Liver (tissue), 9 donors: ENCODE results near the gene MPC1. TPM values are rescaled to one million over a fixed set of nuclear protein-coding genes. Genes with fewer than 3 reads are reported as not detected.
"Not testable (repeated sequence)": the region's sequence is repeated elsewhere in the genome, so short reads cannot be mapped to it uniquely, and the experiment has no call there.

ENCODE experiments used
- DNase-seq: peaks from one replicate; pipeline ENCODE4 v3.0.0-alpha.2; 2017; ENCODE audit warnings: low spot score
- H3K27ac ChIP-seq, 2 donors: one replicate each; pipeline ENCODE4 v1.7.0; 2013; ENCODE audit warnings: inconsistent platforms in 2 of 2, low read length in 2 of 2, control low read depth in 1 of 2, low read depth in 1 of 2, mild to moderate bottlenecking in 1 of 2
- H3K27me3 ChIP-seq, 4 donors: one replicate each; pipeline versions ENCODE4 v1.6.1 to v1.7.0; 2013; ENCODE audit warnings: low read length in 3 of 4, inconsistent platforms in 1 of 4, mild to moderate bottlenecking in 1 of 4, moderate library complexity in 1 of 4; ENCODE audit not compliant: control insufficient read depth in 4 of 4, insufficient read depth in 4 of 4
- H3K36me3 ChIP-seq, 4 donors: one replicate each; pipeline versions ENCODE4 v1.6.1 to v1.7.0; 2013; ENCODE audit warnings: low read length in 3 of 4, mild to moderate bottlenecking in 3 of 4, low read depth in 1 of 4, moderate library complexity in 1 of 4; ENCODE audit not compliant: control insufficient read depth in 4 of 4, insufficient read depth in 3 of 4
- H3K4me1 ChIP-seq, 4 donors: one replicate each; pipeline versions ENCODE4 v1.6.1 to v1.7.0; 2013; ENCODE audit warnings: low read length in 3 of 4, mild to moderate bottlenecking in 3 of 4, moderate library complexity in 1 of 4; ENCODE audit not compliant: control insufficient read depth in 4 of 4, insufficient read depth in 4 of 4
- H3K4me3 ChIP-seq, 3 donors: one replicate each; pipeline versions ENCODE4 v1.6.1 to v1.7.0; 2013; ENCODE audit warnings: low read length in 3 of 3, control low read depth in 1 of 3, low read depth in 1 of 3, mild to moderate bottlenecking in 1 of 3
- H3K9ac ChIP-seq, 2 donors: one replicate each; pipeline ENCODE4 v1.7.0; 2013; ENCODE audit warnings: low read length in 2 of 2, mild to moderate bottlenecking in 2 of 2, moderate library complexity in 2 of 2, control low read depth in 1 of 2, low read depth in 1 of 2
- H3K9me3 ChIP-seq, 4 donors: one replicate each; pipeline versions ENCODE4 v1.6.1 to v1.7.0; 2013; ENCODE audit warnings: low read length in 3 of 4; ENCODE audit not compliant: control insufficient read depth in 4 of 4
- ATF3 ChIP-seq: IDR thresholded peaks from 2 replicates; pipeline ENCODE4 v1.6.1; 2016; ENCODE audit warnings: antibody characterized with exemption
- CTCF ChIP-seq: fragments of 150-350 bp; IDR thresholded peaks from 2 replicates; pipeline ENCODE4 v1.5.1; 2017; ENCODE audit warnings: improper control_type of control experiment, low read depth, low read length; ENCODE audit not compliant: missing input control
- EGR1 ChIP-seq, 2 donors: IDR thresholded peaks; 2 replicates each; pipeline ENCODE4 v1.6.1; 2016 to 2018; ENCODE audit warnings: antibody characterized with exemption in 2 of 2, low read depth in 2 of 2
- FOXA1 ChIP-seq: IDR thresholded peaks from 2 replicates; pipeline ENCODE4 v1.6.1; 2016; ENCODE audit warnings: antibody characterized with exemption
- FOXA2 ChIP-seq: IDR thresholded peaks from 2 replicates; pipeline ENCODE4 v1.6.1; 2016; ENCODE audit warnings: antibody characterized with exemption
- GABPA ChIP-seq, 2 donors: IDR thresholded peaks in 1 of 2; conservative IDR thresholded peaks in 1 of 2; 2 replicates each; pipeline ENCODE4 v1.6.1; 2016; ENCODE audit warnings: antibody characterized with exemption in 2 of 2, mild to moderate bottlenecking in 1 of 2, moderate library complexity in 1 of 2
- HNF4A ChIP-seq, 2 donors: conservative IDR thresholded peaks; 2 replicates each; pipeline ENCODE4 v1.6.1; 2016; ENCODE audit warnings: antibody characterized with exemption in 2 of 2, mild to moderate bottlenecking in 2 of 2
- HNF4G ChIP-seq: IDR thresholded peaks from 2 replicates; pipeline ENCODE4 v1.6.1; 2016; ENCODE audit warnings: antibody characterized with exemption
- JUND ChIP-seq, 2 donors: IDR thresholded peaks; 2 replicates each; pipeline ENCODE4 v1.6.1; 2016; ENCODE audit warnings: antibody characterized with exemption in 2 of 2
- MAX ChIP-seq: IDR thresholded peaks from 2 replicates; pipeline ENCODE4 v1.6.1; 2016; ENCODE audit warnings: antibody characterized with exemption
- NR2F2 ChIP-seq: IDR thresholded peaks from 2 replicates; pipeline ENCODE4 v1.6.1; 2016; ENCODE audit warnings: antibody characterized with exemption
- RAD21 ChIP-seq, 2 donors: IDR thresholded peaks; 2 replicates each; pipeline ENCODE4 v1.6.1; 2016; ENCODE audit warnings: antibody characterized with exemption in 2 of 2, mild to moderate bottlenecking in 2 of 2
- RXRA ChIP-seq, 2 donors: IDR thresholded peaks; 2 replicates each; pipeline ENCODE4 v1.6.1; 2017 to 2018; ENCODE audit warnings: antibody characterized with exemption in 2 of 2, mild to moderate bottlenecking in 1 of 2
- SP1 ChIP-seq: IDR thresholded peaks from 2 replicates; pipeline ENCODE4 v1.6.1; 2018; ENCODE audit warnings: antibody characterized with exemption, mild to moderate bottlenecking
- YY1 ChIP-seq: IDR thresholded peaks from 2 replicates; pipeline ENCODE4 v1.6.1; 2016; ENCODE audit warnings: antibody characterized with exemption, mild to moderate bottlenecking
- ZBTB33 ChIP-seq: IDR thresholded peaks from 2 replicates; pipeline ENCODE4 v1.6.1; 2016; ENCODE audit warnings: antibody characterized with exemption
- WGBS: extraction: QIAGEN DNeasy Blood & Tissue Kit; methylation state at CpG from one replicate; pipeline ENCODE4 v1.1.7; 2013; 5-methylcytosine and 5-hydroxymethylcytosine counted together
- polyA plus RNA-seq, 2 donors: library from polyadenylated mRNA; stranded (reverse) in 1 of 2; unstranded in 1 of 2; fragments of 200-250 nt in 1 of 2; fragments of >200 nt in 1 of 2; fragmentation: Nextera tagmentation in 1 of 2; extraction: Ambion mirVana in 1 of 2; gene quantifications; one replicate each; pipeline versions ENCODE4 v1.2.1 to v1.2.3, GENCODE V29; 2013 to 2015
- total RNA-seq, 2 donors: library from RNA; depleted of rRNA; stranded (reverse); fragments of >200 nt; gene quantifications; one replicate each; pipeline ENCODE4 v1.2.3, GENCODE V29; 2014
- donor health status: healthy.
- donor health status: healthy.
- donor health status: healthy.
- donor health status: healthy.
- donor health status: healthy.

The MPC1 gene
- total and polyA plus RNA-seq, 4 donors, result 79.7 to 478 (median 237) TPM

GRCh38 chr6:166400649-166401250 lies 18.0 kb upstream of the MPC1 start:
- not testable (repeated sequence) for H3K9me3 ChIP-seq, H3K9ac ChIP-seq, H3K27me3 ChIP-seq, H3K36me3 ChIP-seq, H3K4me3 ChIP-seq
- WGBS, result 19% methylated on average over 16 of the region's 16 CpGs
- Histone ChIP-seq H3K27ac (peak overlapping the region; percentile 47 to 52), H3K4me1 (peaks cover under 1 to 22% (median 15%) of the 10 kb centered on the region in 4 donors)
- peak; percentile 55 for DNase-seq
- peak; percentile 80 for TF ChIP-seq CTCF
- TF ChIP-seq RAD21 (IDR thresholded peaks at IDR 0.05), result peak; percentile 91 to 94
- peak in 1 of 2 donors; percentile 38 for TF ChIP-seq RXRA (IDR thresholded peaks at IDR 0.05)

- H3K36me3 ChIP-seq, result no peaks in the 10 kb centered on the region
- WGBS, result 26% methylated on average over 2 of the region's 2 CpGs
These were observed 17.4 kb upstream of the MPC1 start for GRCh38 chr6:166400181-166400580.

GRCh38 chr6:166398348-166398747 lies 15.6 kb upstream of the MPC1 start:
- Histone ChIP-seq H3K9ac (no peak overlapping the region), H3K27ac (no peak overlapping the region), H3K4me1 (peaks cover 12 to 45% (median 32%) of the 10 kb centered on the region in 4 donors), H3K27me3 (no peaks in the 10 kb centered on the region), H3K36me3 (no peaks in the 10 kb centered on the region), H3K4me3 (no peak overlapping the region), H3K9me3 (no peaks in the 10 kb centered on the region)
- TF ChIP-seq RXRA (IDR thresholded peaks at IDR 0.05), result no peak
- TF ChIP-seq JUND (IDR thresholded peaks at IDR 0.05), result no peak
- no peak for TF ChIP-seq ATF3
- TF ChIP-seq GABPA (IDR thresholded peaks at IDR 0.05 in 1 of 2, conservative IDR thresholded peaks at IDR 0.05 in 1 of 2), result no peak
- no peak for TF ChIP-seq MAX
- no peak for TF ChIP-seq HNF4A (conservative IDR thresholded peaks at IDR 0.05)
- no peak for TF ChIP-seq EGR1 (IDR thresholded peaks at IDR 0.05; ENCODE audit: low read depth in 2 of 2)
- no peak for TF ChIP-seq RAD21 (IDR thresholded peaks at IDR 0.05)
- TF ChIP-seq FOXA2, result no peak
- TF ChIP-seq NR2F2, result no peak
- TF ChIP-seq FOXA1, result no peak
- no peak for TF ChIP-seq SP1
- TF ChIP-seq YY1, result no peak
- TF ChIP-seq CTCF, result no peak
- no peak for TF ChIP-seq HNF4G
- TF ChIP-seq ZBTB33, result no peak
- DNase-seq, result no peak
- WGBS, result 96% methylated on average over 3 of the region's 3 CpGs

More at GRCh38 chr6:166400181-166400580, 17.4 kb upstream of the MPC1 start:
- Histone ChIP-seq H3K9ac (peak overlapping the region in 1 of 2 donors; percentile 80), H3K27ac (peak overlapping the region; percentile 47 to 52), H3K27me3 (no peaks in the 10 kb centered on the region), H3K4me3 (no peak overlapping the region), H3K4me1 (peaks cover 5 to 27% (median 19%) of the 10 kb centered on the region in 4 donors), H3K9me3 (no peaks in the 10 kb centered on the region)
- DNase-seq, result no peak
- no peak for TF ChIP-seq MAX
- TF ChIP-seq SP1, result peak; percentile 44
